Natural killer cell treated with Interleukin-12 subunit alpha and Interleukin-12 subunit beta and Interleukin-15 and Interleukin-18, amount 100 ng/mL, for 72 hours (primary cell): ENCODE measurements around the gene WNT11. TPM values are rescaled to one million over a fixed set of nuclear protein-coding genes. Genes with fewer than 3 reads are reported as not detected.

ENCODE experiments used
- ATAC-seq, 2 donors: fragments of 150-1000 bp; cut with Tn5 transposase in 1 of 2; sonication (Bioruptor Pico), chemical (Tn5 transposase) in 1 of 2; 2 replicates each; pipeline ENCODE4 v1.10.0; 2021
- DNase-seq: peaks from one replicate; pipeline ENCODE4 v3.0.0; 2022; ENCODE audit warnings: low spot score
- H3K27ac Mint-ChIP-seq, 2 donors: 1 replicate in 1 of 2; 2 replicates in 1 of 2; pipeline ENCODE4 v1.8.0; 2022; ENCODE audit warnings: mixed read lengths in 2 of 2, mild to moderate bottlenecking in 1 of 2, moderate library complexity in 1 of 2
- H3K27me3 Mint-ChIP-seq, 2 donors: 1 replicate in 1 of 2; 2 replicates in 1 of 2; pipeline ENCODE4 v1.8.0; 2022; ENCODE audit warnings: mixed read lengths in 2 of 2
- H3K36me3 Mint-ChIP-seq: one replicate; pipeline ENCODE4 v1.8.0; 2022; ENCODE audit warnings: mixed read lengths
- H3K4me1 Mint-ChIP-seq, 2 donors: 1 replicate in 1 of 2; 2 replicates in 1 of 2; pipeline ENCODE4 v1.8.0; 2022; ENCODE audit warnings: low read depth in 2 of 2, mixed read lengths in 2 of 2, mild to moderate bottlenecking in 1 of 2
- H3K4me3 Mint-ChIP-seq: one replicate; pipeline ENCODE4 v1.8.0; 2022; ENCODE audit warnings: mixed read lengths
- H3K9me3 Mint-ChIP-seq: 2 replicates; pipeline ENCODE4 v1.8.0; 2022; ENCODE audit warnings: mixed read lengths
- total RNA-seq, 2 donors: library from RNA; stranded (reverse); gene quantifications; one replicate each; pipeline ENCODE4 v1.2.3, GENCODE V29; 2022

The WNT11 gene
- total RNA-seq, 2 donors from 2014 or later, result 0.57 to 1.7 TPM

DNA sequence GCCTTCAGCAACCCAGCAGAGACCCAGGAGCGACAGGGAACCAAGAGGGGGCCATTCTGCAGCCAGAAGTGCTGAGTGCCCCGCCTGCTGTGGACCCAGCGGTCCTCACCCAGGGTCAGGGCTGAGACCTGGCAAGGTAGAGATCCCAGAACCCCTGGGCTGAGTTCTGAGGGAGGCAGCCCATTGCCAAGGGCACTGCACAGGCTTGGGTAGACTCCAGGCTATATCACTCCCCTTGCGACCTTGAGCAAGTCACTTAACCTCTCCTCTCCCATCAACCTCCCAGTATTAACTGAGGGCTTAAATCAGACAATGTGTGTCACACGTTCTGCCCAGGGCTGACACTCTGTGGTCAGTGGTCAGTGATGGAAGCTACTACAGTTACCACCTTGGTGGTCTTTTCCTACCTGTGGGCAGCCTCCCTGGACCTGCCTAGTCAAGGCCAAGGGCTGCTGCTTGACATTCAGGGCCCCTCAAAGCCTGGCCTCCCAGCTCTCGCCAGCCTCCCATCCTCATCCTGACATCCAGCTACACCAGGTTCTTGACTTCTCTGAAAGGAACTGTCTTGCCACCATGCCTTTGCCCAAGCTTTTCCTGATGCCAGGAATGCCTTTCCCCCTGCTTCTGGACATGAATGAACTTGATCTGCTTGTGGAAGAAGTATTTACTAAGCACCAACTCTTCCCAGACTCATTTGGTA, 8.2 kb downstream of the WNT11 start:
- ATAC-seq (no peak), DNase-seq (no peak)
- Mint-ChIP-seq H3K9me3 (no peaks in the 10 kb centered on the region), H3K27me3 (no peaks in the 10 kb centered on the region), H3K4me3 (no peak overlapping the region), H3K4me1 (peaks cover 0 to 10% of the 10 kb centered on the region in 2 donors), H3K27ac (no peak overlapping the region), H3K36me3 (no peaks in the 10 kb centered on the region)

DNA sequence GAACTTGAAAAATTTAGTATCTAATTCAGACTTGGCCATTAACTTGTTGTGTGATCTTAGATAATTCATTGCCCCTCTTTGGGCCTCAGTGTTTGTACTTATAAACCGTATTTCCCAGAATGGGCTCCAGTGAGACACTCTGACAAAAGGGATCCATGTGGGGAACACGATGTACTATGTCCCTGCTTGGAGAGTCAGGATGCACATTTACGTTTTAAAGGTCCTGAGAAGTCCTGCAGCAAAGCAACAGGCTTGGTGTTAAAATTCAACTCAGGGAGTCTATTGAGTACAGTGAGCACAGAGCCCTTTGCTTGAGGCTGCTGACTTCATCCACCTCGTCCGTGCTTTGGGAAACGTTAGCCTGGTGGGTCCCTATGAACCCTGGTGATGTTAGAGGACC, 9.0 kb downstream of the WNT11 start:
- H3K4me1 Mint-ChIP-seq, result peaks cover 0 to 10% of the 10 kb centered on the region in 2 donors
- H3K4me3 Mint-ChIP-seq, result no peak overlapping the region
- H3K36me3 Mint-ChIP-seq, result no peaks in the 10 kb centered on the region
- DNase-seq, result no peak
- no peak overlapping the region for H3K27ac Mint-ChIP-seq
- no peak for ATAC-seq
- no peaks in the 10 kb centered on the region for H3K27me3 Mint-ChIP-seq
- no peaks in the 10 kb centered on the region for H3K9me3 Mint-ChIP-seq

GRCh38 chr11:76196849-76197248, 9.5 kb downstream of the WNT11 start:
- no peak for DNase-seq
- peaks cover 0 to 10% of the 10 kb centered on the region in 2 donors for H3K4me1 Mint-ChIP-seq
- H3K27ac Mint-ChIP-seq, result no peak overlapping the region
- no peaks in the 10 kb centered on the region for H3K36me3 Mint-ChIP-seq
- no peak overlapping the region for H3K4me3 Mint-ChIP-seq
- no peak for ATAC-seq
- H3K27me3 Mint-ChIP-seq, result no peaks in the 10 kb centered on the region
- no peaks in the 10 kb centered on the region for H3K9me3 Mint-ChIP-seq

DNA sequence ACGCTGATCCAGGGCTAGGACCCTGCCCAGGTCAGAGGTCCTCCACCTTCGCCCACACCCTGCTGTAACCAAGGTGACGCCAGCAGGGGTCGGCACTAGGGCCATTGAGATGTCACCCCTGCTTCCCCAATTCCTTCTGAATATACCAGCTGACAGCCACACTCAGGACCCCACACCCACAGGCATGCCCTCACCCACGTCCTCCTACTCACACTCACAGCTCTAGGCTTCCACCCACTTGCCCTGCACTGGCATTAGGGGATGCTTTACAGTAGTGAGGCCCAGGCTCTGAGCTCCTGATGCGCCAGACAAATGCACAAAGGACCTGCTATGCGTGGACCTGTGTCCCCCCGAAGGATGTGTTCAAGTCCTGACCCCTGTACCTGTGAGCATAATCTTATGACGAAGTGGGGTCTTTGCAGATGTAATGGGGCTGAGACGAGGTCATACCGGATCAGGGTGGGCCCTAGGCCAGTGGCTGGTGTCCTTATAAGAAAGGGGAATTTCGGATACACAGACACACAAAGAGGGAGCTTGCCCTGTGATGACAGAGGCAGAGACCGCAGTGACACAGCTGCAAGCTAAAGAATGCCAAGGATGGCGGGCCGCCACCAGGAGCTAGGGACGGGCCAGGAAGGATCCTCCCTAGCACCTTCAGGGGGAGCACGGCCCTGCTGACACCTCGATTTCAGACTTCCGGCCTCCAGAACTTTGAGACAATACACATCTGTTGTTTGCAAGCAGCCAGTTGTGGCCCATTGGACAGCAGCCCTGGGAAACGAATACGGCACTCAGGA, 11.2 kb downstream of the WNT11 start:
- no peak for DNase-seq
- ATAC-seq, result no peak
- no peaks in the 10 kb centered on the region for H3K9me3 Mint-ChIP-seq

GRCh38 chr11:76193219-76193618, 13.1 kb downstream of the WNT11 start:
- H3K36me3 Mint-ChIP-seq, result no peaks in the 10 kb centered on the region
- no peak overlapping the region for H3K4me3 Mint-ChIP-seq
- no peak for ATAC-seq
- no peak for DNase-seq
- H3K9me3 Mint-ChIP-seq, result no peaks in the 10 kb centered on the region
- no peak overlapping the region for H3K27ac Mint-ChIP-seq
- no peaks in the 10 kb centered on the region for H3K27me3 Mint-ChIP-seq
- H3K4me1 Mint-ChIP-seq, result no peaks in the 10 kb centered on the region

More for the DNA sequence above, 11.2 kb downstream of the WNT11 start:
- Mint-ChIP-seq H3K36me3 (no peaks in the 10 kb centered on the region), H3K27ac (no peak overlapping the region), H3K4me1 (peaks cover 0 to 4% of the 10 kb centered on the region in 2 donors), H3K27me3 (no peaks in the 10 kb centered on the region), H3K4me3 (no peak overlapping the region)

- H3K9me3 Mint-ChIP-seq, result no peaks in the 10 kb centered on the region
- H3K27me3 Mint-ChIP-seq, result no peaks in the 10 kb centered on the region
- no peak for DNase-seq
- H3K27ac Mint-ChIP-seq, result no peak overlapping the region
- H3K36me3 Mint-ChIP-seq, result no peaks in the 10 kb centered on the region
- H3K4me3 Mint-ChIP-seq, result no peak overlapping the region
- ATAC-seq, result no peak
- H3K4me1 Mint-ChIP-seq, result no peaks in the 10 kb centered on the region
Measured at GRCh38 chr11:76190376-76190775, 15.9 kb downstream of the WNT11 start.

DNA sequence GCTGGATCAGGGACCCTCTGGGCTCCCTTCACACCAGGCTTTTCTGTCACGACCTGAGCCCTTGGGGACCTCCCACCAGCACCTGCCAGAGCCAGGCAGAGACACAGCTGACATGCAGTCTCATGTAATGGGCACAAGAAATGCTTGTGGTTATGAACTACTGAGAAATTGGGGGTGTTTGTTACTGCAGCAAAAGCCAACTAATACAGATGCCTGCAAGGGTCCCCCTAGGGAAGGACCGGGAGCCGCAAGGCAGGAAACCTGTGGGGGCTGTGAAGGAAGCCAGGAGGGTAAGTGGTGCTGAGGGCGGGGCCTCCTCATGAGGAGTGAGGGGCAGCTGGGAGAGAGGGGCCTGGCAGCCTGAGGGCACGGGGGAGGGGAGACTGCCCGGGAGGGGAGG, 16.6 kb downstream of the WNT11 start:
- Mint-ChIP-seq H3K4me3 (no peak overlapping the region), H3K4me1 (no peaks in the 10 kb centered on the region), H3K9me3 (no peaks in the 10 kb centered on the region), H3K36me3 (no peaks in the 10 kb centered on the region), H3K27me3 (no peaks in the 10 kb centered on the region), H3K27ac (no peak overlapping the region)
- DNase-seq, result no peak
- ATAC-seq, result no peak

GRCh38 chr11:76188873-76189272, 17.4 kb downstream of the WNT11 start:
- Mint-ChIP-seq H3K27me3 (no peaks in the 10 kb centered on the region), H3K4me1 (no peaks in the 10 kb centered on the region), H3K4me3 (no peak overlapping the region), H3K9me3 (no peaks in the 10 kb centered on the region), H3K27ac (no peak overlapping the region), H3K36me3 (no peaks in the 10 kb centered on the region)
- ATAC-seq, result no peak
- no peak for DNase-seq

DNA sequence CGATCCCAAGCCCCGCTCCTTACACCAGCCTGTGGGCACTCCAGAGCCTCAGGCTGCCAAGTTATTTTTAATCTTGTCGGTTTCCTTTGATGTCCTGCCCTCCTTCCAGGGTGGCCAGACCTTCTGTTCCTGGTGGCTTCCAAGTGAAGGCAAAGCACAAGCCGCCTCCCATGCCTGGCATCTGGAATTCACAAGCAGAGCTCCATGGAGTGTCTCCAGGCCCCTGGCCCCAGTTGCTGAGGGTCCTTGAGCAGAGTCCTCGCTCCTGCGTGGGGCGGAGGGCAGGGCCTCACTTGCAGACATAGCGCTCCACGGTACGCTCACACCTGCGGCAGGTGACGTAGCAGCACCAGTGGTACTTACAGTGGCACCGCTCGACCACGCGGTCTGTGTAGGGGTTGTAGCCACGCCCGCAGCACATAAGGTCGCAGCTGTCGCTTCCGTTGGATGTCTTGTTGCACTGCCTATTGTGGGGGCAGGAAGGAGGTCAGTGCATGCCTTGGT, 19.5 kb downstream of the WNT11 start:
- H3K27me3 Mint-ChIP-seq, result no peaks in the 10 kb centered on the region
- no peaks in the 10 kb centered on the region for H3K4me1 Mint-ChIP-seq
- no peak for ATAC-seq
- H3K27ac Mint-ChIP-seq, result no peak overlapping the region
- DNase-seq, result no peak
- no peaks in the 10 kb centered on the region for H3K36me3 Mint-ChIP-seq
- H3K4me3 Mint-ChIP-seq, result no peak overlapping the region
- no peaks in the 10 kb centered on the region for H3K9me3 Mint-ChIP-seq

DNA sequence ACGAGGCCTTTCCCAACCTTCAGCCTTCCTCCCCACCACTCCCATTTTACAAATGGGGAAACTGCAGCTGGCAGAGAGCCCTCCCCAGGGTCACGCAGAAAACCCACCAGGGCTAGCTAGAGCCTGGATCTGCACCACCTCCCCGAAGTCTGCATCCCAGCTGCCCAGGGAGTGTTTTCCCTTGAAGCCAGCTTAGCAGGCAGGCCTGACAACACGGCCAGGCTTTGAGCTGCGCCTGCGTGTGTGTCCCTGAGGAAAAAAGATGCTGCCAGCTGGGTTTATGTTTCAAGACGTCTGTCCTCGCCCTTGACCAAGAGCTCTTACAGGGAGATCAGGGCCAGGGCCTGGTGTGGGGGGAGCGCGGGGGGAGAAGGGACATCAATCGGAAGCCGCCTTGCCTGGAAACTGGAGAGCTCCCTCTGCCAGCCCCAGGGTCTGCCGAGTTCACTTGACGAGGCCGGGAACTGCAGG, 20.3 kb downstream of the WNT11 start:
- Mint-ChIP-seq H3K4me3 (no peak overlapping the region), H3K4me1 (no peaks in the 10 kb centered on the region), H3K36me3 (no peaks in the 10 kb centered on the region), H3K9me3 (no peaks in the 10 kb centered on the region), H3K27me3 (no peaks in the 10 kb centered on the region), H3K27ac (no peak overlapping the region)
- no peak for DNase-seq
- ATAC-seq, result no peak

- Mint-ChIP-seq H3K27me3 (no peaks in the 10 kb centered on the region), H3K9me3 (no peaks in the 10 kb centered on the region), H3K27ac (no peak overlapping the region), H3K4me1 (no peaks in the 10 kb centered on the region), H3K4me3 (no peak overlapping the region), H3K36me3 (no peaks in the 10 kb centered on the region)
- no peak for ATAC-seq
- DNase-seq, result no peak
Measured at GRCh38 chr11:76185511-76185910, 20.8 kb downstream of the WNT11 start.

- no peak overlapping the region for H3K4me3 Mint-ChIP-seq
- DNase-seq, result no peak
Measured at GRCh38 chr11:76184551-76184993, 21.7 kb downstream of the WNT11 start.

DNA sequence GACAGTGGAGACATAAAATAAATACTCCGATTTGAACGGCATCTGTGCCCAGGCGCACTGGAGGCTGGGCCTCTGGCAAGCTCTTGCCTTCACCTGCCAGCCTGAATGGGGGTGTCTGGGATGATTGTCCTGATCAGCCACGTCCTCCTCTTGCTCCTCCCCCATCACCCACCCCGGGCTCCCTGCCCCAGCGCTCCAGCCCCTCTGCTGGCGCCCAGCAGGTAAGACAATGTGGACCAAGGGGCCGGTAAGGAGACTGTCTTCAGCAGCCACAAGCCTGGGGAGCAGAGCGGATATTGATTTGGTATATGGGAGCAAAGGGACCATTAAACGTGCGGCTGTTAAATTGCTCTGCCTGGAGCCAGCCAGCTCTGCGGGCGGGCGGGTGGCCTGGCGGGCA, 24.9 kb downstream of the WNT11 start:
- no peaks in the 10 kb centered on the region for H3K4me1 Mint-ChIP-seq
- H3K27me3 Mint-ChIP-seq, result no peaks in the 10 kb centered on the region
- no peak overlapping the region for H3K4me3 Mint-ChIP-seq
- no peak for ATAC-seq
- H3K36me3 Mint-ChIP-seq, result no peaks in the 10 kb centered on the region
- no peak for DNase-seq
- no peaks in the 10 kb centered on the region for H3K9me3 Mint-ChIP-seq
- no peak overlapping the region for H3K27ac Mint-ChIP-seq

More at GRCh38 chr11:76184551-76184993, 21.7 kb downstream of the WNT11 start:
- Mint-ChIP-seq H3K9me3 (no peaks in the 10 kb centered on the region), H3K27me3 (no peaks in the 10 kb centered on the region), H3K36me3 (no peaks in the 10 kb centered on the region), H3K4me1 (no peaks in the 10 kb centered on the region), H3K27ac (no peak overlapping the region)
- ATAC-seq, result no peak

GRCh38 chr11:76179147-76179546, 27.2 kb downstream of the WNT11 start:
- DNase-seq, result no peak
- Mint-ChIP-seq H3K36me3 (no peaks in the 10 kb centered on the region), H3K4me1 (peaks cover 4 to 5% of the 10 kb centered on the region in 2 donors), H3K9me3 (no peaks in the 10 kb centered on the region), H3K4me3 (no peak overlapping the region), H3K27ac (peak overlapping the region in 1 of 2 donors; percentile 53), H3K27me3 (no peaks in the 10 kb centered on the region)
- ATAC-seq, result no peak
